GM21786 (cell line): ENCODE results near the gene LHB.
"Not testable (repeated sequence)": the region's sequence is repeated elsewhere in the genome, so short reads cannot be mapped to it uniquely, and the experiment has no call there.

Experiments used
- ATAC-seq: cut with Tn5 transposase; IDR thresholded peaks from one replicate; pipeline ENCODE4 v1.9.1; 2021; ENCODE audit not compliant: unreplicated experiment

Gene LHB

DNA sequence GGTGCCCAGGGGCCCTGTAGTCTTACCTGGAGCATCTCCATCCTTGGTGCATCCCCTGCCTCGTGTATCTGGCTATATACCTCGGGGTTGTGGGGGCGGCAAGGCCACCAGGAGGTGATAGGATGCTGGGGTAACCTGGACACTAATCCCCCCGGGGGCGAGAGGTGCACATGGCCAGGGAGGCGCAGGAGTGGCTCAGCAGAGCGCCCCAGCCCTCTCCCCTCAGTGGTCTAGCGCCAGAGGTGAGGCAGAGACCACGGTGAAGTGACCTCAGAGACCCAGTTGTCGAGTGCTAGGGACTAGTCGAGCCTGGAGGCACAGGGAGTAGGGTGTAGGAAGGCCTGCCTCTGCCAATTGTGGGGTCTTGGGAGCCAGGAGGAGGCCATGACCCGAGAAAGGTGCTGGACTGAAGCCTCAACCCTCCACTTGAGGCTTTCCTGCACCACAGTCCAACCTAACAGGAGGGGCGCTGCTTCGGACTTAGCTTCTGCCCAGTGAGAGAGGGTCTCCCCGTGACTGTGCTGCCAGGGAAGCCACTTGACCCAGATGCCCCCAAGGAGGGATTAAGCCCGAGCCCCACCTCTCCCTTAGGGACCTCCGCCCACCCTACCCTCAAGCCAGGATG, at the start of gene LHB:
TSS of gene LHB (minus strand) at position 51 of the 625 bp plus-strand sequence. CDS start at position 41, 10 bp downstream.
- no peak for ATAC-seq

DNA sequence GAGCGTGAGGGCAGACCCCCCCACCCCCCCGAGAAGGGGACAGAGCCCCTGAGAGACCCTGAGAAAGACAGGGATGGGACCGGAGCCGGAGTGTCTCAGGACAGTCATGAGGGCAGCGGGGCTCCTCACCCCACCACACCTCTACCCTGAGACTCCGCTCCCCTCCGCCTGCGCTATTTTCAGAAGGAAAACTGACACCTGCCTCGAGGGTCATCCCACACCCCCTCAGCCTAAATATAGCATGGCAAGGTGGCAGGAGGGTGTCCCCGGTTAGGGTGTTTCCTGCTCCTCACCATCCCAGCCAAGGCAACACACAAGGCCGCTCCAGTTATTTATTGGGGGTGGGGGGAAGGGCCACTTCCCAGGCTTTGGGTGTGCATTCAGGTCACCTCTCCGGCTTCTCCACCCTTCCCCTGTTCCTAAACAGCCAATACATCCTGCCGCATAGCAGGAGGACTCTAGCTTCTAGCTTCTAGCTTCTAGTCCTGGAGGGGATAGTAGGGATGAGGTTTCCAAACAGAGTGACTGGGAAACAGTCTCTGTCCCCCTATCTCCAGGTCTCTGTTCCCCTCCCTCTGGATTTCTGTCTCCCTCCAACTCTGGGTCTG, 49.1 kb upstream of the LHB start:
- no peak for ATAC-seq

DNA sequence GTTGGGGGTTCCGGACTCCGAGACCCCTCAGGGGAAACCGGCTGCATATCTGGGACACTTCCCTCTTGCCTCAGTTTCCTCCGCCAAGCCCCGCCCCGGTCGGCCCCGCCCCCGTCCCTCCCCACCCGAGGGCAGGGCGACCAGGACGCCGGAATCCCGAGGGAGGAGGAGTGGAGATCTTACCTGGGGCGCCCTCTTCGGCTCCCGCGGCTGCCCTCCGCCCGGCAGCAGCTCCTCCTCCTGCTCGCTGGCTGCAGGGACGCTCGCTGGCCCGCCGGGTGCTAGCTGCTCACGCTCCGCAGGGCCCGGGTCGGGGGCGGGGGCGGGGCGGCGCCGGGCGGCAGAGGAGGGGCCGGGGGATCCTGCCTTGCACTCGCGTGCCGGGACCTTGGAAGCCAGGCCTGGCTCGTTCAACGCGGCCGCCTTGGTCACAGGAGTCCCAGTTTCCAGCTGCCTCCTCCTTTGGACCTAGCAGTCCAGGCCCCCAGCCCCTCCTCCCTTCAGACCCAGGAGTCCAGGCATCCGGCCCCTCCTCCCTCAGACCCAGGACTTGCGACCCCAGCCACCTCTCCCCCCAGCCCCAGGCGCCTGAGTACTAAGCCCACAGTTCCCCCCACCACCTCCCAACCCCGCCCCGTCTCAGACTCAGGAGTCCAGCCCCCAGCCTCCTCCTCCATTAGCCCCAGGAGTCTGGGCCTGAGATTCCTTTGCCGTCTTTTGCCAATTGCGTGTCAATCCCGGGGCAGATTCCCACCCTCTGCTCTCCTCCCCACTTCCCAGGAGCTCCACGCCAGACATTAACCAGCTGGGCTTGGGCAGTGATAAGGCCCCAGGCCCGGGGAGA, 48.1 kb upstream of the LHB start, which contains the start of gene NTF4:
TSS of gene NTF4 (minus strand) at position 51 of the 844 bp plus-strand sequence. CDS start 2,821 bp downstream, outside the sequence.
- ATAC-seq, result no peak

DNA sequence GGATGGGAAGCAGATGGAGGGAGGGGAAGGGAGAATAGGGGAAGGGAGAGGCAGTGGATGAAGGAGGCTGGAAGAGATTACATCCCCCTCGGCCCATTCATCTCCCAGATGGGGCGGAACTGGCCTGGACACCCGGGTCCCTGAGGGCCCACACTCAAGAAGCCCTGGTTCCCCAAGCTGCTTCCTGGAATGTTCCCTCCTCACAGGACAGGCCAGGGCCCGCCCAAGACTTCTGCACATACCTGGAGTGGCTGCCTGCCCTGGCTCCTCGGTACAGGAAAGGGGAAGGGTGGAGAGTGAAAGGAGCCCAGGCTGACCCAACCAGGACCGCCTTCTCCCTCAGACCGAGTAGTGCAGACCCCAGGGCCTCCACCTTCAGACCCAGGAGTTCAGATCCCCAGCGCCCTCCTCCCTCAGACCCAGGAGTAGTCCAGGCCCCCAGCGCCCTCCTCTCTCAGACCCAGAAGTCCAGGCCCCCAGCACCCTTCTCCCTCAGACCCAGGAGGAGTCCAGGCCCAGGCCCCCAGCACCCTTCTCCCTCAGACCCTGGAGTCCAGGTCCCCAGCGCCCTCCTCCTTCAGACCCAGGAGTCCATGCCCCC, 47.2 kb upstream of the LHB start:
- no peak for ATAC-seq

DNA sequence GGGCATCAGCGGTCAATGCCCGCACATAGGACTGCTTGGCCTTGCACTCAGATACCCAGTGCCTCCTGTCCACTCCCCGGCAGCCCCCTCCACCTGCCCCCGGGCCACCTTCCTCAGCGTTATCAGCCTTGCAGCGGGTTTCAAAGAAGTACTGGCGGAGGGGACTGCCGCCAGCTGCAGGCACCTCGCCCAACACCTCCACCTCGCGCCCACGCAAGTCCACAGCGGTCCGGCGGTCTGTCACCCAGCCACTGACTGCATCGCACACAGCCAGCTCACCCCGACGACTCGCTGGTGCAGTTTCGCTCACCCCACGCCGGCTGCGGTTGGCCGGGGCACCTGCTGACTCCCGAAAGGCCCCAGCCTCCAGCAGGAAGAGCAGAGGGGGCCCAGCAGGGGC, 44.6 kb upstream of the LHB start:
- no peak for ATAC-seq

DNA sequence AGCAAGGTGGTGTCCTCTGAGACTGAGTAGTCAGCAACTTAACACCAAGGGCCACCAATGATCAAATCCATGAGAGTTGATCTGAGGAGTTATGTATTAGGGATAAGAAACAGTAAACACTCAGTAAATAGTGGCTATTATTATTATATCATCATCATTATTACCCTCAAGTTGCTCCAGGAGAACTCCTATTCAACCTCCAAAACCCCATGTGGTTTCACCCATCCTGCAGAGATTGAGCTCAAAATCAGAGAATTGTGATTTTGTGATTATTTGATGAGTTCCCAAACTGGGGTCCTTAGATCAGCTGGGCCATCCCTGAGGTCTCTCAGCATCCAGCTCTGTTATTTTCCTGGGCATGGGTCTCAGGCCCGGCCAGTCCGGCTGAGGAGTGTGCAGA, 44.1 kb upstream of the LHB start:
- no peak for ATAC-seq

DNA sequence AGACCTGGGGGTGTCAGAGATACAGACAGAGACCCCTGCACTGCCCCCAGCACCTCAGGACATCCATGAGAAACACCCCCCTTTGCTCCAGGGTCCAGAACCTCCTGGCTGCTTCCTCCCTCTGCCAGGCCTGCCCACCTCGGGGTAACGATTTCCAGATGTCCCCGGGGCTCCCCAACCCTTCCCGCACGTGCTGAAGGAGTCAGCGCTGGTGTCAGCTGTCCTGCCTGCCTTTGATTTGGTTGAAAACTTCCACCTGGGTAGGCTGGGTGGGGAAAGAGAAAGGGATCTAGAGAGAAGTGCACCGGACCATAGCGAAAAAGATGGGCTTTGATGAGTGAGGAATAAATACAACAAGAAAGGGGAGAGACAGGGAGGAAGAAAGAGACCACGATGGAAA, 42.2 kb upstream of the LHB start:
- ATAC-seq, result no peak

DNA sequence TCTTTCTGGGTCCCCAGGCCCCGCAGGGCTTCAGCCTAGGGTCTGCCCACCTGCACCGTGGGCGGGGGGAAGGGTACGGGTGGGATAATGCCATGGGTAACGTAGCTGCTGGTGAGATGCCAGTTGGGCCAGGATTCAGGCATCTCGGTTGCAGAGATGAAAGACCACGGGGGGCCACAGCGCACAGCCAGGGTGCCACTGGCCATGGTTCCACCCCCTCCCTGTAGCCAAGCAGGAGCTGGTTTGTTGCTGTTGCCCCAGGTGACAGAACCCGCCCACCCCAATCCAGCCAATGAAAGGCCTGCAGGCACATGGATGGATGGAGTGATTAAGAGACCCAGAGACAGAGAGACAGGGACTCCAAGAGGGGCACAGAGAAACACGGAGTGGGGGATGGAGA, 41.7 kb upstream of the LHB start:
- no peak for ATAC-seq

DNA sequence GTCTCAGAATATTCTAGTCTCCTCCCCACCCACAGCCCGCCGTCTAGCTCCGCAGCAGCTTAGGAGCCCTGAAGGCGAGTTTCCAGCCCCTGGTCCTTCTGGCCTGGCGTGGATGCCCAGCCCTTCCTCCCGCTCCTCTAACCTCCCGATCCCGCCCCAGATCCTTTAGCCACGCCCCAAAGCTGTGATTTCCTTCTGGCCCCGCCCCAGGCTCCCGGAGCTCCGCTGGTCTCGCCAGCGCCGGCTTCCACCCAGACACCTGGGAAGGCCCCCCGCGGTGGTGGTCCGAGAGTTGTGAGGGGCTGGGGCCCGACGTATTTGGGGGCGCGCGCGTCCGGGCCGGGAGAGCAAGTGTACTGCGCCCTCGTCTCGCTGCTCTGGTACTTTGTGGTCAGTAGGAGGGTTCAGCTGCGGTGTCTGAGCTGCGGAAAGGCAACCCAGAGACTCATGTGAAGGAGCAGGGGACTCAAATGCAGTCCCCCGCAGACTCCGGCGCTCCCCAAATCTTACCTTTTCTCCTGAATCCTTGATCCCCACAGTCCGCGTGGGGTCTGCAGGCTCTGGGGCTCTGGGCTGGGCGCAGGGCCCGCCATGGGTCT, 40.8 kb upstream of the LHB start, which contains the start of gene CGB7:
TSS of gene CGB7 (minus strand) at position 114 of the 599 bp plus-strand sequence. CDS start 2,374 bp downstream, outside the sequence.
- ATAC-seq, result no peak

DNA sequence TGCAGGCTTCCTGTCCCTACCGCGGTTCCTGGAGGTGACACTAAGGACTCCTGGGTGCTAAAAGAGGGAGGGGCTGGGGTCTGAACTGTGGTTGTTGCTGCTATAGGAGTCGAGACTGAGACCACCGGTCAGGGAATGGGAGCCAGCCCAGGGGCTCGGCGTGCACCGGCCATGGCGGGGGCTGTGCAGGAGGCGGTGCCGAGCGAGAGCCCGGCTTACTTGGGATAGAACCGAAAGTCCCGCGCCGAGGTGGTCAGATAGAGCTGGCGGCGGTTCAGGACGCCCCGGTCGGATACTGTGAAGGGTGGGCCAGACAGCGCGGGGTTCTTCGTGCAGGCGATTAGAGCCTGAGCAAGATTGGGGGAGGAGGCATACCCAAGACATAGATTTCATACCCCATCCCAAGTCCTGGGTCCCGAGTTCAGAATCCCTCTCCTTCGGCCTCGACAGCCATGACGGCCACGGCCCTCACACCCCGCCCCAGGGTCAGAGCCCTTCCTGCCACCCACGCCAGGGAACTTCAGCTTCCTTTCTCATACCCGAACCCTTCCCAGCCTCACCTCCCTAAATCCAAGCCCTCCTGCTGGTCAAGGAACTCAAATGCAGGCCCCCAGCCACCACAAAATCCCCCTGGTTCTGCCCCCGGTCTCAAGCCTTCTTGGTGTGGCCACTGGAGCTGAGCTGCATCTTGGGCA, 40.2 kb upstream of the LHB start:
- ATAC-seq, result not testable (repeated sequence)

DNA sequence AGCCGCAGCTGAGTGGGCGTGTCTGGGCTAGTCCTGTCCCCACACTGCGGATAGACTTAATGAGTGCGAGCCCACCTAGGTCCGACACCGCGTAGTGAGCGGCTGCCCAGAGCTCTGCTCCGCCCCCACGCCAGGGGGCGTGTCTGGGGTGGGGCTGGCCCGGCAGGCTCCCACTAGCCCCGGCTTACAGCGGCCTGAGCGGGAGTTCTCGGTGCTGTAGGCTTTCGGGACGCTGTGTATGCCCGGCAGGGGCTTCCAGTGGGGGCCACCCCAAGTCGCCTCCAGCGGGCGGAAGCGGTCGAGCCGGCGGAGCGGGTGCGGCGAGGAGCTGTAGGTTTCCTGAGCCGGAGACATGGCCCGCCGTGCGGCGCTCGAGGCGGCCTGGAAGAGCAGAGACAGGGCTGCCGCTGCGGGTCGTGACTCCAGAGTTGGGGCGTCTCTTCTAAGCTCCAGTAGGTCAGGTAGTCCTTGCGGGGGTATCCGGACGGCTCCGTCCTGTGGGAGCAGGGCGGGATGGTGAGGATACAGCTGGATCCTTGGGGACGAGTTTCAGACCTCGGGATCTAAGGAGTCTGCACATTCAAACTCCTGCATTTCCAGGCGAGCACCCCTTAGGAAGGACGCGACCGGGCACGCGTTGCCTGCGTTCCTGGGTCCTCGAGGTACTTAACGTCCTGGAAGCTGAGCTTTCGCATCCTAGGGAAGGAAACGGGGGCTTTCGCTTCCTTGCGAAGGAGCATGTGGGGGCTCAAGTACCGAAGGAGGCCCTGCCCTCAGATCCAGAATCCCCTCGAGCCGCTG, 39.4 kb upstream of the LHB start:
- no peak for ATAC-seq

DNA sequence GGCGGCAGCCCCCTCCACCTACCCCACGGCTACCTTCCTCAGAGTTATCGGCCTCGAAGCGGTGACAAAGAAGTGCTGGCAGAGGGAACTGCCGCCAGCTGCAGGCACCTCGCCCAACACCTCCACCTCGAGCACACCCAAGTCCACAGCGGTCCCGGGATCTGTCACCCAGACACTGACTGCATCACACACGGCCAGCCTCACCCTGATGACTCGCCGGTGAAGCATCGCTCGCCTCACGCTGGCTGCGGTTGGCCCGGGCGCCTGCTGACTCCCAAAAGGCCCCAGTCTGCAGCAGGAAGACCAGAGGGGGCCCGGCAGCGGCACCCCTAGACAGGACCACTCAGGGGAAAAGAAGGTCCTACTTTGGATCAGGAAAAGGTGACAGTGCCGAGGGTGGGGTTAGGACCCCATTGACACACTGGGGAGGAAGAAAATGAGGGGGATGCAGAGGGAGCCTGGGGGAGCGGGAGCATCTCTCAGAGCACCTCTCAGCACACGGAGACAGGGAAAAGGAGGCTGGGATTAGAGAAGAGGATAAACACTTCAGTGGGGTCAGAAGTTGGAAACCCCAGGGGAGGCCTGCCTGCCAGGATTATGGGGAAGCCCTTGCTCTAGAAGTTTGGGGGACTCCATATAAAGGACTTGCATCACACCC, 33.6 kb upstream of the LHB start:
- not testable (repeated sequence) for ATAC-seq

DNA sequence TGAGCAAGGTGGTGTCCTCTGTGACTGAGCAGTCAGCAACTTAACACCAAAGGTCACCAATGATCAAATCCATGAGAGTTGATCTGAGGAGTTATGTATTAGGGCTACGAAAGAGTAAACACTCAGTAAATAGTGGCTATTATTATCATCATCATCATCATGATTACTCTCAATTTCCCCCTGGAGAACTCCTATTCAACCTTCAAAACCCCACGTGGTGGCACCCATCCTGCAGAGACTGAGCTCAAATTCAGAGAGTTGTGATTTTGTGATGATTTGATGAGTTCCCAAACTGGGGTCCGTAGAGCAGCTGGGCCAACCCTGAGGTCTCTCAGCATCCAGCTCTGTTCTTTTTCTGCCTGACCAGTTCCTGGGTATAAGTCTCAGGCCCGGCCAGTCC, 32.9 kb upstream of the LHB start:
- ATAC-seq, result not testable (repeated sequence)

DNA sequence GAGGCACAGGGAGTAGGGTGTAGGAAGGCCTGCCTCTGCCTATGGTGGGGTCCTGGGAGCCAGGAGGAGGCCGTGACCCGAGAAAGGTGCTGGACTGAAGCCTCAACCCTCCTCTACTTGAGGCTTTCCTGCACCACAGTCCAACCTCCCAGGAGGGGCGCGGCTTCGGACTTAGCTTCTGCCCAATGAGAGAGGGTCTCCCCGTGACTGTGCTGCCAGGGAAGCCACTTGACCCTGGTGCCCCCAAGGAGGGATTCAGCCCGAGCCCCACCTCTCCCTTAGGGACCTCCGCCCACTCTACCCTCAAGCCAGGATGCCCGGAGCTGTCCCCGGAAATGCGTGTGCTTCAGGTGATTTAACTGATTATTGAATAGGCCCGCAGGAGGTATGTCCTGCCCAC, 32.1 kb upstream of the LHB start, which contains the start of gene CGB8:
TSS of gene CGB8 (minus strand) at position 101 of the 400 bp plus-strand sequence. CDS start 372 bp downstream, outside the sequence.
- not testable (repeated sequence) for ATAC-seq

DNA sequence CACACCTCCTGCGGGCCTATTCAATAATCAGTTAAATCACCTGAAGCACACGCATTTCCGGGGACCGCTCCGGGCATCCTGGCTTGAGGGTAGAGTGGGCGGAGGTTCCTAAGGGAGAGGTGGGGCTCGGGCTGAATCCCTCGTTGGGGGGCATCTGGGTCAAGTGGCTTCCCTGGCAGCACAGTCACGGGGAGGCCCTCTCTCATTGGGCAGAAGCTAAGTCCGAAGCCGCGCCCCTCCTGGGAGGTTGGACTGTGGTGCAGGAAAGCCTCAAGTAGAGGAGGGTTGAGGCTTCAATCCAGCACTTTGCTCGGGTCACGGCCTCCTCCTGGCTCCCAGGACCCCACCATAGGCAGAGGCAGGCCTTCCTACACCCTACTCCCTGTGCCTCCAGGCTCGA, 26.7 kb upstream of the LHB start, which contains the start of gene CGB5:
TSS of gene CGB5 (plus strand) at position 301 of the 400 bp plus-strand sequence. CDS start 362 bp downstream, outside the sequence.
- not testable (repeated sequence) for ATAC-seq

DNA sequence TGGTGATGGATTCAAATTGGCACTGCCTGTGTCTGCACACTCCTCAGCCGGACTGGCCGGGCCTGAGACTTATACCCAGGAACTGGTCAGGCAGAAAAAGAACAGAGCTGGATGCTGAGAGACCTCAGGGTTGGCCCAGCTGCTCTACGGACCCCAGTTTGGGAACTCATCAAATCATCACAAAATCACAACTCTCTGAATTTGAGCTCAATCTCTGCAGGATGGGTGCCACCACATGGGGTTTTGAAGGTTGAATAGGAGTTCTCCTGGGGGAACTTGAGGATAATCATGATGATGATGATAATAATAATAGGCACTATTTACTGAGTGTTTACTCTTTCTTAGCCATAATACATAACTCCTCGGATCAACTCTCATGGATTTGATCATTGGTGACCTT, 25.8 kb upstream of the LHB start:
- not testable (repeated sequence) for ATAC-seq

DNA sequence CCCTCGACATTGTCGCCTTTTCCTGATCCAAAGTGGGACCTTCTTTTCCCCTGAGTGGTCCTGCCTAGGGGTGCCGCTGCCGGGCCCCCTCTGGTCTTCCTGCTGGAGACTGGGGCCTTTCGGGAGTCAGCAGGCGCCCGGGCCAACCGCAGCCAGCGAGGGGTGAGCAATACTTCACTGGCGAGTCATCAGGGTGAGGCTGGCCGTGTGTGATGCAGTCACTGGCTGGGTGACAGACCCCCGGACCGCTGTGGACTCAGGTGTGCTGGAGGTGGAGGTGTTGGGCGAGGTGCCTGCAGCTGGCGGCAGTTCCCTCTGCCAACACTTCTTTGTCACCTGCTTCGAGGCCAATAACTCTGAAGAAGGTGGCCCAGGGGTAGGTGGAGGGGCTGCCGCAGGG, 25.3 kb upstream of the LHB start:
- no peak for ATAC-seq

DNA sequence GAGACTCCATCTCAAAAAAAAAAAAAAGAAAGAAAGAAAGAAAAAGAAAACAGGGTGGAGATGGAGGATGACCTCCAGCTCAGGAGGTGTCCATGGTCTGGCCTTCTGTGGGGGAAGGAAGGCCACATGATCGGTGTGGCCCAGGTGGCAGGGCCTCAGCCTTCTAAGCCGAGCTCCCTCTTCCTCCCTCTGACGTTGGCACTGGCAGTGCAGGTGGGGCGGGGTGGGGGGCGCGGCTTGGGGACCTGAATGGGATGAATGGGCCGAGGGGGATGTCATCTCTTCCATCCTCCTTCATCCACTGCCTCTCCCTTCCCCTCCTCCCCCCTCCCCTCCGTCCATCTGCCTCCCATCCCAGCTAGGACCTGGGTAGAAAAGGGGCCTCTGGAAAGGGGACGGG, 22.8 kb upstream of the LHB start:
- not testable (repeated sequence) for ATAC-seq
